SKM-1 treated with dmso at 0.1 percent for 144 hours (cell line): ENCODE results near the gene MACROD2.

Source experiments
- DNase-seq: peaks from one replicate; lab custom pipeline; 2025; ENCODE audit not compliant: unreplicated experiment; lab: John Stamatoyannopoulos, UW

Gene MACROD2

GRCh38 chr20:14633507-14633906, 638.2 kb downstream of the MACROD2 start:
- no peak for DNase-seq

GRCh38 chr20:14634665-14635064, 639.3 kb downstream of the MACROD2 start:
- DNase-seq, result no peak

GRCh38 chr20:14637441-14637840, 642.1 kb downstream of the MACROD2 start:
- no peak for DNase-seq

GRCh38 chr20:14643146-14643545, 647.8 kb downstream of the MACROD2 start:
- no peak for DNase-seq

- DNase-seq, result no peak
These were observed 648.2 kb downstream of the MACROD2 start for GRCh38 chr20:14643556-14643955.

- DNase-seq, result no peak
These were observed 649.2 kb downstream of the MACROD2 start for GRCh38 chr20:14644306-14645097.

- no peak for DNase-seq
These were observed 651.7 kb downstream of the MACROD2 start for GRCh38 chr20:14647016-14647415.

- no peak for DNase-seq
These were observed 654.3 kb downstream of the MACROD2 start for GRCh38 chr20:14649662-14650061.

GRCh38 chr20:14657266-14658005, 662.1 kb downstream of the MACROD2 start:
- DNase-seq, result no peak

- DNase-seq, result no peak
These were observed 668.8 kb downstream of the MACROD2 start for GRCh38 chr20:14664101-14664500.

GRCh38 chr20:14666696-14667095, 671.4 kb downstream of the MACROD2 start:
- no peak for DNase-seq

GRCh38 chr20:14667226-14667625, 671.9 kb downstream of the MACROD2 start:
- no peak for DNase-seq

GRCh38 chr20:14672066-14672465, 676.8 kb downstream of the MACROD2 start:
- no peak for DNase-seq

GRCh38 chr20:14673164-14673563, 677.8 kb downstream of the MACROD2 start:
- DNase-seq, result no peak

GRCh38 chr20:14677455-14677854, 682.1 kb downstream of the MACROD2 start:
- DNase-seq, result no peak

GRCh38 chr20:14685183-14685582, 689.9 kb downstream of the MACROD2 start:
- DNase-seq, result no peak

GRCh38 chr20:14687313-14687712, 692.0 kb downstream of the MACROD2 start:
- DNase-seq, result no peak

GRCh38 chr20:14688005-14688404, 692.7 kb downstream of the MACROD2 start:
- DNase-seq, result no peak

- no peak for DNase-seq
These were observed 696.7 kb downstream of the MACROD2 start for GRCh38 chr20:14691994-14692393.

GRCh38 chr20:14696478-14696877, 701.2 kb downstream of the MACROD2 start:
- DNase-seq, result no peak

- no peak for DNase-seq
These were observed 701.6 kb downstream of the MACROD2 start for GRCh38 chr20:14696937-14697336.

GRCh38 chr20:14698125-14698524, 702.8 kb downstream of the MACROD2 start:
- no peak for DNase-seq
